ENCODE data around the gene ZFTA.

ZFTA gene

GRCh38 chr11:63768237-63769041, at the start of gene ZFTA:
Gene ZFTA (minus strand): TSS chr11:63768775. CDS start chr11:63768622, 153 bp downstream.
- peak within 1 kb of the TSS; percentile 86 for H3K4me3 ChIP-seq (ENCODE audit: low read depth, low read length)
- no peak for TF ChIP-seq MYC (IDR thresholded peaks at IDR 0.05; ENCODE audit: low read depth, low read length)
- peak; percentile 36 for TF ChIP-seq POLR2A (IDR thresholded peaks at IDR 0.05; ENCODE audit: extremely low read depth, insufficient read length)
- peak; percentile 41 for TF ChIP-seq CTCF (IDR thresholded peaks at IDR 0.05; ENCODE audit: low read depth, low read length)
- no peak for TF ChIP-seq MAX (IDR thresholded peaks at IDR 0.05; ENCODE audit: low read depth, low read length)
- DNase-seq (ENCODE audit: low read depth), result peak; percentile 84

GRCh38 chr11:63817758-63818498, 49.4 kb upstream of the ZFTA start:
- no peak overlapping the region for H3K4me3 ChIP-seq (ENCODE audit: low read depth, low read length)
- no peak for DNase-seq (ENCODE audit: low read depth)
- TF ChIP-seq CTCF (IDR thresholded peaks at IDR 0.05; ENCODE audit: low read depth, low read length), result no peak
- TF ChIP-seq POLR2A (IDR thresholded peaks at IDR 0.05; ENCODE audit: extremely low read depth, insufficient read length), result no peak
- TF ChIP-seq MYC (IDR thresholded peaks at IDR 0.05; ENCODE audit: low read depth, low read length), result no peak

- DNase-seq (ENCODE audit: low read depth), result no peak
Measured at GRCh38 chr11:63816732-63817131, 48.2 kb upstream of the ZFTA start.

GRCh38 chr11:63816166-63816565, 47.6 kb upstream of the ZFTA start:
- no peak overlapping the region for H3K4me3 ChIP-seq (ENCODE audit: low read depth, low read length)
- no peak for DNase-seq (ENCODE audit: low read depth)
- TF ChIP-seq POLR2A (IDR thresholded peaks at IDR 0.05; ENCODE audit: extremely low read depth, insufficient read length), result no peak
- TF ChIP-seq CTCF (IDR thresholded peaks at IDR 0.05; ENCODE audit: low read depth, low read length), result no peak
- TF ChIP-seq MYC (IDR thresholded peaks at IDR 0.05; ENCODE audit: low read depth, low read length), result no peak
- TF ChIP-seq MAX (IDR thresholded peaks at IDR 0.05; ENCODE audit: low read depth, low read length), result no peak

More at GRCh38 chr11:63816732-63817131, 48.2 kb upstream of the ZFTA start:
- TF ChIP-seq MYC (IDR thresholded peaks at IDR 0.05; ENCODE audit: low read depth, low read length), result no peak
- no peak for TF ChIP-seq MAX (IDR thresholded peaks at IDR 0.05; ENCODE audit: low read depth, low read length)
- no peak for TF ChIP-seq POLR2A (IDR thresholded peaks at IDR 0.05; ENCODE audit: extremely low read depth, insufficient read length)
- TF ChIP-seq CTCF (IDR thresholded peaks at IDR 0.05; ENCODE audit: low read depth, low read length), result no peak
- H3K4me3 ChIP-seq (ENCODE audit: low read depth, low read length), result peak overlapping the region; percentile 4

GRCh38 chr11:63814383-63814736, 45.8 kb upstream of the ZFTA start:
- peak; percentile 33 for DNase-seq (ENCODE audit: low read depth)
- no peak for TF ChIP-seq CTCF (IDR thresholded peaks at IDR 0.05; ENCODE audit: low read depth, low read length)
- TF ChIP-seq POLR2A (IDR thresholded peaks at IDR 0.05; ENCODE audit: extremely low read depth, insufficient read length), result no peak
- no peak for TF ChIP-seq MYC (IDR thresholded peaks at IDR 0.05; ENCODE audit: low read depth, low read length)
- TF ChIP-seq MAX (IDR thresholded peaks at IDR 0.05; ENCODE audit: low read depth, low read length), result no peak
- peak overlapping the region; percentile 86 for H3K4me3 ChIP-seq (ENCODE audit: low read depth, low read length)

Data from NB4 (cell line).